Esophagus squamous epithelium (tissue), 4 donors: ENCODE measurements around the gene BLVRB.

Experiments
- CTCF ChIP-seq, 6 experiments: fragments of 450-650 bp in 4 of 6; fragments of 200-600 bp in 2 of 6; sonication (generic) in 2 of 6; IDR thresholded peaks; one replicate each; pipeline ENCODE4 v1.5.1; 2016 to 2019; ENCODE audit warnings: antibody characterized with exemption in 6 of 6, mild to moderate bottlenecking in 4 of 6, moderate library complexity in 4 of 6
- POLR2A ChIP-seq, 4 donors: fragments of 450-650 bp; IDR thresholded peaks; one replicate each; pipeline ENCODE4 v1.6.1; 2017; ENCODE audit warnings: antibody characterized with exemption in 4 of 4, mild to moderate bottlenecking in 4 of 4, moderate library complexity in 3 of 4

- TF ChIP-seq CTCF (IDR thresholded peaks at IDR 0.05), result no peak
- TF ChIP-seq POLR2A (IDR thresholded peaks at IDR 0.05), result no peak
These were observed 52.2 kb downstream of the BLVRB start, which contains the start of gene PRX for GRCh38 chr19:40413291-40413845.
